Measurements from ENCODE around the gene SAMHD1.

DNA sequence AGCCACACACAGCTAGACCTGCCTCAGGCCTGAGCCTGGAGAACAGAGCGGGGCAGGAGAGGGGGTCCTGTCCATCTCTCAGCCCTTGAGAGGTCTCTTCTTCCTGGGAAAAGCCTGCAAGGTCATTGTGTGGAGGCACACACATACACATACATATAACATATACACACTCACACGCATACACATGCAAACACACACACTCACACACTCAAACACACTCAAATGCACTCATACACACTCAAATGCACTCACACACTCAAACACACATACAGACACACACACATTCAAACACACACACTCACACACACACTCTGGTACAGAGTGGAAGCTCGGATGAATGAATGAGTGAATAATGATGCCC is 75.1 kb downstream of the SAMHD1 start:
- no peak for TF ChIP-seq POLR2A (IDR thresholded peaks at IDR 0.05)
- TF ChIP-seq, protein P1, sequence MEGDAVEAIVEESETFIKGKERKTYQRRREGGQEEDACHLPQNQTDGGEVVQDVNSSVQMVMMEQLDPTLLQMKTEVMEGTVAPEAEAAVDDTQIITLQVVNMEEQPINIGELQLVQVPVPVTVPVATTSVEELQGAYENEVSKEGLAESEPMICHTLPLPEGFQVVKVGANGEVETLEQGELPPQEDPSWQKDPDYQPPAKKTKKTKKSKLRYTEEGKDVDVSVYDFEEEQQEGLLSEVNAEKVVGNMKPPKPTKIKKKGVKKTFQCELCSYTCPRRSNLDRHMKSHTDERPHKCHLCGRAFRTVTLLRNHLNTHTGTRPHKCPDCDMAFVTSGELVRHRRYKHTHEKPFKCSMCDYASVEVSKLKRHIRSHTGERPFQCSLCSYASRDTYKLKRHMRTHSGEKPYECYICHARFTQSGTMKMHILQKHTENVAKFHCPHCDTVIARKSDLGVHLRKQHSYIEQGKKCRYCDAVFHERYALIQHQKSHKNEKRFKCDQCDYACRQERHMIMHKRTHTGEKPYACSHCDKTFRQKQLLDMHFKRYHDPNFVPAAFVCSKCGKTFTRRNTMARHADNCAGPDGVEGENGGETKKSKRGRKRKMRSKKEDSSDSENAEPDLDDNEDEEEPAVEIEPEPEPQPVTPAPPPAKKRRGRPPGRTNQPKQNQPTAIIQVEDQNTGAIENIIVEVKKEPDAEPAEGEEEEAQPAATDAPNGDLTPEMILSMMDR (IDR thresholded peaks at IDR 0.05): no peak
